Thymus (tissue), 14 donors: ENCODE data around the gene RINL. TPM values are rescaled to one million over a fixed set of nuclear protein-coding genes. Genes with fewer than 3 reads are reported as not detected.

Experiments used
- DNase-seq, 9 donors: peaks; one replicate each; pipeline ENCODE4 v3.0.0-alpha.2; 2013; ENCODE audit warnings: low spot score in 9 of 9, low read depth in 6 of 9, missing footprints in 1 of 9
- H3K27ac ChIP-seq, 2 donors: one replicate each; pipeline ENCODE4 v1.5.1; 2013; ENCODE audit warnings: control low read depth in 1 of 2, low read depth in 1 of 2, low read length in 1 of 2, mild to moderate bottlenecking in 1 of 2, moderate library complexity in 1 of 2
- H3K27me3 ChIP-seq, 2 donors: one replicate each; pipeline ENCODE4 v1.5.1; 2013; ENCODE audit warnings: low read length in 1 of 2; ENCODE audit not compliant: control insufficient read depth in 2 of 2, insufficient read depth in 1 of 2
- H3K36me3 ChIP-seq, 2 donors: one replicate each; pipeline ENCODE4 v1.5.1; 2013; ENCODE audit warnings: low read length in 1 of 2, mild to moderate bottlenecking in 1 of 2, moderate library complexity in 1 of 2; ENCODE audit not compliant: control insufficient read depth in 2 of 2, insufficient read depth in 2 of 2
- H3K4me1 ChIP-seq, 2 donors: one replicate each; pipeline ENCODE4 v1.5.1; 2013; ENCODE audit warnings: low read length in 2 of 2; ENCODE audit not compliant: control insufficient read depth in 2 of 2, insufficient read depth in 2 of 2
- H3K4me3 ChIP-seq, 2 donors: one replicate each; pipeline ENCODE4 v1.5.1; 2013; ENCODE audit warnings: low read length in 2 of 2, control low read depth in 1 of 2, mild to moderate bottlenecking in 1 of 2
- H3K9me3 ChIP-seq, 2 donors: one replicate each; pipeline ENCODE4 v1.5.1; 2013; ENCODE audit warnings: low read length in 1 of 2, mild to moderate bottlenecking in 1 of 2; ENCODE audit not compliant: control insufficient read depth in 2 of 2, insufficient read depth in 1 of 2
- WGBS: extraction: QIAGEN DNeasy Blood & Tissue Kit; methylation state at CpG from one replicate; pipeline ENCODE4 v1.1.7; 2013; 5-methylcytosine and 5-hydroxymethylcytosine counted together
- long read RNA-seq, 10 donors: transcript quantifications; one replicate each; lab custom pipeline, GENCODE V29; 2026
- polyA plus RNA-seq: library from polyadenylated mRNA; stranded (reverse); fragments of 200-250 nt; gene quantifications from one replicate; pipeline ENCODE4 v1.2.3, GENCODE V29; 2013
- total RNA-seq: library from RNA; stranded (reverse); fragments of 120-200 nt; gene quantifications from one replicate; pipeline ENCODE4 v1.2.4, GENCODE V29; 2013
- donor health status: healthy.

Gene RINL, protein sequence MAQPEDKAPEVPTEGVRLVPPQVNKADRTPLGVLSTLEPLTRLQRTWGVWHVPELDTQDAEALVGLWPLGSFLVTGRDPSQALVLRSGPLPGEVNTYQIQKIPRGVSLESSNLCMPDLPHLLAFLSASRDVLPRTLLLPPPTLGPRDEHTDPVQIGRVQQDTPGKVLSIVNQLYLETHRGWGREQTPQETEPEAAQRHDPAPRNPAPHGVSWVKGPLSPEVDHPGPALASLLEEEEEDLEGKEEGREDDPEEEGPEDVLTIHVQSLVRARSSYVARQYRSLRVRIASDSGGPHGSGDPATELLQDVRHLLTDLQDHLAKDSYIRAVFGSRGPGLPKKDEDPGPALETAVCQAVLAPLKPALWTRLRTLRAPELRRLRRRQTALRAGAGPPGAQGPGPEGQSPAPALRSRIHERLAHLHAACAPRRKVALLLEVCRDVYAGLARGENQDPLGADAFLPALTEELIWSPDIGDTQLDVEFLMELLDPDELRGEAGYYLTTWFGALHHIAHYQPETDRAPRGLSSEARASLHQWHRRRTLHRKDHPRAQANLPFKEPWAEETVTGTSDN
- total RNA-seq (26.9 TPM), polyA plus RNA-seq (38.2 TPM)
- long read RNA-seq, donor 1: 0 reads
- long read RNA-seq, donor 2, partial matches to known transcripts: 0 of 1 reads
- long read RNA-seq, donor 2, other reads (novel, unspliced or antisense): 0 of 1 reads
- long read RNA-seq, donor 3, partial matches to known transcripts: 0 of 3 reads
- long read RNA-seq, donor 3, other reads (novel, unspliced or antisense): 0 of 3 reads
- long read RNA-seq, donor 4, partial matches to known transcripts: 0 of 1 reads
- long read RNA-seq, donor 4, other reads (novel, unspliced or antisense): 0 of 1 reads
- long read RNA-seq, donor 5: 0 reads
- long read RNA-seq, donor 6, partial matches to known transcripts: 0 of 3 reads
- long read RNA-seq, donor 6, other reads (novel, unspliced or antisense): 0 of 3 reads
- long read RNA-seq, donor 7, partial matches to known transcripts: 0 of 1 reads
- long read RNA-seq, donor 7, other reads (novel, unspliced or antisense): 0 of 1 reads
- long read RNA-seq, donor 8: 0 reads
- long read RNA-seq, donor 9: 0 reads
- long read RNA-seq, donor 10: 0 reads

DNA sequence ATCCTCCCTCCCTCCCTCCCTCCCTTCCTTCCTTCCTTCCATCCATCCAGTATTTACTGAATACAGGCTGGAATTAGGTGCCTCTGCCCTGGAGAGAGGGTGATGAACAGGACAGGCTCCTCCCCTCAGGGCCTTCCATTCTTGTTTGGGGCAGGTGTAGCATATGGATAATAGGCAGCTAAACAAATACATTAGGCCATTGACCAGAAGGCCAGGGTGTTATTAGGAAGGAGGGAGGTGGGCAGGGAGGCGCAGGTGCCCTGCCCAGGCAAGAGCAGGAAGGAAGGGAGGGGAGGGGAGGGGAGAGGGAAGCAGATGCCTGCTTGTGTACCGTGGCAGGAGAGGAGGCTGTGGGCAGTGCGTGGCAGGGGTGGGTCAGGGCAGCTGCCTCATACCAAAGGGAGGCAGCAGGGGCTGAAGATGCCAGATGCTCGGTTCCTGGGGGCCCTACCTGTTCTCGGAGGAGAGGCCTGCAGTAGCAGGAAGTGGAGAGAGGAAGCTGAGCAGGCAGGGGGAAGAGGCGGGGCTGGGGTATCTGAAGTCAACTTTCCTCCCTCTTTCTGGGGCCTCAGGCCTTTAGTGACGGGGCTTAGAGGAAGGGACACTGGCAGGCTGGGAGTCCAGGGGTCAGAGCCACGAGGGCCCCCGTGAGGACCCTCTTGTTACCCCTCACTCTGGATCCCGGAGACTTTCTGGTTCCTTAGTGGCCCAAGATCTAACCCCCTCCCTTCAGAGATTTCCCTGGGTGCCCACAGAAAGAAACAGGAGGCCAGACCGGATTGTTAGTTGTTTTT, at the start of gene RINL:
Gene RINL, minus strand, starts transcription at position 495 of the 794 bp plus-strand sequence. CDS start 1,533 bp downstream, outside the sequence.
- Histone ChIP-seq H3K27ac (peak within 1 kb of the TSS; percentile 90 to 96), H3K27me3 (no peaks in the 10 kb centered on the region), H3K4me3 (peak within 1 kb of the TSS; percentile 47 to 49), H3K9me3 (no peaks in the 10 kb centered on the region), H3K4me1 (peaks cover 13 to 18% of the 10 kb centered on the region in 2 donors), H3K36me3 (peaks cover 0 to 16% of the 10 kb centered on the region in 2 donors)
- WGBS: 9% methylated on average over 11 of the region's 11 CpGs
- DNase-seq: peak in 7 of 9 donors; percentile 48 to 82 (median 59)

DNA sequence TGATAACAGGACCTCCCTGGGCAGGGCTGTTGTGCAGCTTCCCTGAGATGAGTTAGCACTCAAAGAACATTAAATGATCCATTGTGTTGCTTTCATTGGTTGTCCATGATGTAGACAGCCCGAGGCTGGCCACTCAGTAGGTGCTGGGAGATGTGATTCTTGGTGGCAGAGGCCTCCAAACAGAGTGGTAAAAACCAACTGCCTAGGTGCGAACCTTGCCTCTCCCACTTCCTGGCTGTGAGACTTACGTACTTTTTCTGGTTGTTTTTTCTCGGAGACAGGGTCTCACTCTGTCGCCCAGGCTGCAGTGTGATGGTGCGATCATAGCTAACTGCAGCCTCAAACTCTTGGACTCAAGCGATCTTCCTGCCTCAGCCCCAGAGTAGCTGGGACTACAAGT, 46.3 kb upstream of the RINL start:
- Histone ChIP-seq H3K4me3 (no peak overlapping the region), H3K4me1 (peaks cover 0 to 2% of the 10 kb centered on the region in 2 donors), H3K36me3 (peaks cover 11 to 16% of the 10 kb centered on the region in 2 donors), H3K9me3 (no peaks in the 10 kb centered on the region), H3K27ac (no peak overlapping the region), H3K27me3 (no peaks in the 10 kb centered on the region)
- DNase-seq: no peak
- 97% methylated on average over 7 of the region's 7 CpGs for WGBS

DNA sequence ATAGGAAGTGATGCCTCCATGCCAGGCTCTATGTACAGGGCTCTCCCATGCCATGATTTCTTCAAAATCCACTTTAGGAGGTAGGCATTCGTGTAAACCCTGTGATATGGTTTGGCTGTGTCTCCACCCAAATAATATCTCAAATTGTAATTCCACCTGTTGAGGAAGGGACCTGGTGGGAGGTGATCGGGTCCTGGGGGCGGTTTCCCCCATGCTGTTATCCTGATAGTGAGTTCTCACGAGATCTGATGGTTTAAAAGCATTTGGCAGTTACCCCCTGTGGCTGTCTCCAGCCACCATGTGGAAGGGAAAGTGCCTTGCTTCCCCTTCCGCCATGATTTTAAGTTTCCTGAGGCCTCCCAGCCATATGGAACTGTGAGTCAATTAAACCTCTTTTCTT, 44.4 kb upstream of the RINL start:
- Histone ChIP-seq H3K27me3 (no peaks in the 10 kb centered on the region), H3K9me3 (no peaks in the 10 kb centered on the region), H3K4me3 (no peak overlapping the region), H3K36me3 (peaks cover 11 to 16% of the 10 kb centered on the region in 2 donors), H3K27ac (no peak overlapping the region), H3K4me1 (no peaks in the 10 kb centered on the region)
- no peak for DNase-seq
- WGBS: 99% methylated on average over 5 of the region's 5 CpGs

DNA sequence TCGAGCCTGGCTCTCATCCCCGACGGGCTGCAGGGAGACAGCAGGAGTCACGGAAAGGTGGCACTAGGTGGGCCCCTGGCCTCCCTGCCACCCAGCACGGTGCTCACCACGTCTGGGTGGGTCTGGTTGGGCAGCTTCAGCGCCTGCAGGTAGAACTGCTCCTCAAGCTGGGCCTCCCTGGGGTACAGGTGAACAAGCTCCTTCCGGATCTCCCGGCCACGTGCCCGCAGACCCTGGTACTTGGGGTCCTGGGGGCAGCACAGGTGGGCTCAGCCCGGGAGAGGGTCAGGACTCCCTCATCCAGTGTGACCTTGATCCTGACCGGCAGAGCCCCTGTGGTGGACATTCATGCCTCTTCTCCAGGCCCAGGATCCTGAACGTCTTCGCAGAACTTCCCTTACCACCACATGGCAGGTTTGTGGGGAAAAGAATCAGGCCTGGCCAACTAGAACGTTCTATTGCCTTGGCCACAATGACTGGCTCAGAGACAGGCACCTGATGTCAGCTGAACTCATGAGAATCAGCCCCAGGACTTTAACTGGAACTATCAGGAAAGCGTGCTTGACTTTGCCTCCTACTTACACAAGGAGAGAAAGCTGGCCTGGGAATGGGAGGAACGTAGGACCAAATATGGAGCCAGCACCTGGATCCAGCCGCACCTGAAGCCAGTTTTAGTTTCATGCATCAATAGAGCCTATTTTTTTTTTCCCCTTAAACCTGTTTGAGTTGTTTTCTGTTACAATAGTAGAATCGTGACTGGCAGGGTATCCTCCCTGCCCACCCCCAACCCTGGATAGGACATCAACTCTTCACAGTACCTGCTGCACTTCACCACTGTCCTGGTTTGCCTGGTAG, 43.6 kb upstream of the RINL start:
- Histone ChIP-seq H3K27me3 (no peaks in the 10 kb centered on the region), H3K4me1 (no peaks in the 10 kb centered on the region), H3K27ac (no peak overlapping the region), H3K4me3 (no peak overlapping the region), H3K36me3 (peaks cover 11 to 16% of the 10 kb centered on the region in 2 donors), H3K9me3 (no peaks in the 10 kb centered on the region)
- 97% methylated on average over 20 of the region's 20 CpGs for WGBS
- no peak for DNase-seq

DNA sequence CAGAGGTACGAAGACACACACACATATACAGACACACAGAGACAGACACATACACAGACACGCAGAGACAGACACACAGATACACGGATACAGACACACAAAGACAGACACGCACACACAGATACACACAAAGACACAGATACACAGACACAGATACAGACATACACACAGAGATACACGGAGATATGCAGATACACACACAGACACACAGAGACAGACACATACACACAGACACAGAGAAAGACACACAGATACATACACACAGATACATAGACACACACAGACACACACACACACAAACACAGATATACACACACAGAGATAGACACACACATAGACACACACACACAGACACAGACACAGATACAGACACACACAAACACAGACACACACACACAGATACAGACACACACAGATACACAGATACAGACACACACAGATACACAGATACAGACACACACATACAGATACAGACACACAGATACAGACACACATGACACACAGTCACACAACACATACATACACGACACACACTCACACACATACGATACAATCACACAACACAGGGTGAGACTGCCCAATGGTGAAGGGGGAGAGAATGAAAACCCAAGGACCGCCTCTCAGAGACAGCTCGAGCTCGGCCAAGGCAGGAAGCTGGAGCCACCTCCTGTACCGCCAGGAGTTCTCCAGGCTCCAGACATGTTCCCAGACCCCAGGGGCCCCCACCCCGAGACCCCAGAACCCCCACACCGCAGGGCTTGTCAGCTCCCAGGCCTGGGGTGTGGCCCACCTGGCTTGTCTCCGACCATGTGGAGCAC, 42.7 kb upstream of the RINL start:
- no peak for DNase-seq
- no peaks in the 10 kb centered on the region for H3K9me3 ChIP-seq
- 90% methylated on average over 14 of the region's 14 CpGs for WGBS
- peaks cover 10 to 16% of the 10 kb centered on the region in 2 donors for H3K36me3 ChIP-seq
- H3K27ac ChIP-seq: no peak overlapping the region
- H3K4me1 ChIP-seq: no peaks in the 10 kb centered on the region
- H3K27me3 ChIP-seq: no peaks in the 10 kb centered on the region
- no peak overlapping the region for H3K4me3 ChIP-seq

DNA sequence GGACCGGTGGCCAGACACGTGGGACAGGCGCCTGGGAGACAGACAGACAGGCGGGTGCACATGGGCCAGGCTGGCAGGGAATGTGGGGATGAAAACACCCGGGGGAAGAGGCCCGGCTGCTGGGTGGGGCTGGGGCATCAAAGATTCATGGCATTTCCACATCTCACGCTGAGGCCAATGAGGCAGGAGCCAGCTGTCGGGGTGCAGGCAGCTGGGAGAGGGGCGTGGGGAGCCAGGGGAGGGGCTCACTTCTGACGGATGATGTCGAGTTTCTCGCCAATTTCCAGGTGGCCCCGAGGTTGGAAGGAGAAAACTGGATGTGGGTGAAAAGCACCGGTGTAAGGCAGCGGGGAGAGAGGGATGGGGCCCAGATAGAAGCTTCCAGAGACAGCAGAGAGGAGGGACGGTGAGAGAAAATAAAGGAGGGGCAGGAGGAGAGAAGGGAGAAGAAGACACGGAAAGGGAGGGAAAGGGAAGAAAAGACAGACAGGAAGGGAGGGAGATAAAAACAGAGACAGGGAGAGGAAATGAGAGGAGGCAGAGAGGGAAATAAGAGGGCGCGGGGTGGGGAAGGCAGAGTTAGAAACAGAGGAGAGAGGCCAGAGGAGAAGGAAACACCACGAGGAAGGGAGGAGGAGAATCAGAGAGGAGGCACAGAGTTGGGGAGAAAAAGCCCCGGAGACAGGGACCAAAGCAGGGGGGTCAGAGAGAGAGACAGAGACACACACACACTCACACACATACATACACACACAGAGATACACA, 41.9 kb upstream of the RINL start:
- H3K27ac ChIP-seq: no peak overlapping the region
- peaks cover 7 to 12% of the 10 kb centered on the region in 2 donors for H3K36me3 ChIP-seq
- no peak for DNase-seq
- WGBS: 89% methylated on average over 21 of the region's 21 CpGs
- no peak overlapping the region for H3K4me3 ChIP-seq
- H3K9me3 ChIP-seq: no peaks in the 10 kb centered on the region
- no peaks in the 10 kb centered on the region for H3K4me1 ChIP-seq
- no peaks in the 10 kb centered on the region for H3K27me3 ChIP-seq

DNA sequence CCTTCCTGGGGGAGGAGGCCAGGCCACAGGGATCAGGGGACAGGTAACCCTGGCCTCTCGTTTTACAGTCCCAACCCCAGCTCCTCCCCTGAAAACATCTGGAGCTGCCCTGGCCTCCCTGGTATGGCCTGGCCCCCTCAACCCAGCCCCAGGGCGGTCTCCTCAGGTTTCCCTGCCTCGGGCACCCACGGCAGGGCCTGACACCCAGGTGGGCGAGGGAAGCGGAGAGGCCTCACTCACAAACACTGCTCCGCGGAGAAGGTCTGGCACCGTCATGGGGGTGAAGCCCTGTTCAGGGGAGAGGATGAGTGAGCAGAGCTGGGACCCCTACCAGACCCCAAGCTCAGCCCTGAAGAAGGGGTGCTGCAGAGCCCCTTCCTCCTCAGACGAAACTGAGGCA, 40.5 kb upstream of the RINL start:
- 95% methylated on average over 10 of the region's 10 CpGs for WGBS
- DNase-seq: no peak
- H3K4me3 ChIP-seq: no peak overlapping the region

More for the DNA sequence above, 40.5 kb upstream of the RINL start:
- no peaks in the 10 kb centered on the region for H3K27me3 ChIP-seq
- H3K4me1 ChIP-seq: no peaks in the 10 kb centered on the region
- H3K9me3 ChIP-seq: no peaks in the 10 kb centered on the region
- peaks cover 4 to 7% of the 10 kb centered on the region in 2 donors for H3K36me3 ChIP-seq
- H3K27ac ChIP-seq: no peak overlapping the region
